ENCODE data around the gene PRSS56. TPM values are rescaled to one million over a fixed set of nuclear protein-coding genes. Genes with fewer than 3 reads are reported as not detected.

The PRSS56 gene
- total RNA-seq, 2 donors from 2014 or later: not detected

GRCh38 chr2:232541195-232541960 lies 21.2 kb downstream of the PRSS56 start:
- H3K27ac Mint-ChIP-seq: peak overlapping the region in 1 of 2 donors; percentile 36
- ATAC-seq (no peak), DNase-seq (ENCODE audit: low spot score in 2 of 2) (peak in 1 of 2 donors; percentile 52)

DNA sequence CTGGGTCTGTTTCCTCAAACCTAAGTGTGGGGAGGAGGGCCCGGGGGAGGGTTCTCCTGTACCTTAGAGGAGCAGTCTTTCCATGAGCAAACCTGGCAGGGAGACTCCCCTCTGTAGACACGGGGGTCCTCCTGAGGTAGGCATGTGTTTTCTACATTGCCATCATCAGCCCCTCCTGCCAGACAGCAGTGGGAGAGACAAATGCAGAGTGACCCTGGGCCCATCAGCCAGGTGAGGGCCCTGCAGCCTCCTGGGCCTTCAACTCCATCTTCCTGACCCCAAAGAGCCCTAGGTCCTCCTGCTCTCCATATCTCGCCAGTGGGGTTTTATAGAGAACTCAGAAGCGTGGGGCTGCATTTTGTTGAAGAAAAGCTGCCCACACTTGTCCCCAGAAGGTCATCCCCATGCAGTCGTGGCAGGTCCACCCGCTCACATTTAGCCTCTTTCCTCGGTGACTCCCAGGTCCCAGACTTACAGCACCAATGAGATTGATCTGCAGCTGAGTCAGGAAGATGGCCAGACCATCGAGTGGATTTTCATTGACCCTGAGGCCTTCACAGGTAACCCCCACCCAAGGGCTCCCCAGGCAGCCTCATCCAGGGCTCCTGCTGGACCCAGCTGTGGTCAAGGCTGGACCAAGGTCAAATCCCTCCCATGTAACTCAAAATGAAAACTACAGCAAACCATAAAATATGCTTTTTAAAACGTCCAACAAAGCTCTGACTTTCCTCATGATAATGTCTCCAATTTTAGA lies 21.9 kb downstream of the PRSS56 start:
- DNase-seq (ENCODE audit: low spot score in 2 of 2) (peak in 1 of 2 donors; percentile 31), ATAC-seq (no peak)
- no peaks in the 10 kb centered on the region for H3K9me3 Mint-ChIP-seq
- H3K36me3 Mint-ChIP-seq: peaks cover 5 to 23% of the 10 kb centered on the region in 2 donors
- H3K27ac Mint-ChIP-seq: peak overlapping the region; percentile 36 to 55

More at GRCh38 chr2:232541195-232541960, 21.2 kb downstream of the PRSS56 start:
- peaks cover under 1 to 17% of the 10 kb centered on the region in 2 donors for H3K36me3 Mint-ChIP-seq
- no peaks in the 10 kb centered on the region for H3K9me3 Mint-ChIP-seq

DNA sequence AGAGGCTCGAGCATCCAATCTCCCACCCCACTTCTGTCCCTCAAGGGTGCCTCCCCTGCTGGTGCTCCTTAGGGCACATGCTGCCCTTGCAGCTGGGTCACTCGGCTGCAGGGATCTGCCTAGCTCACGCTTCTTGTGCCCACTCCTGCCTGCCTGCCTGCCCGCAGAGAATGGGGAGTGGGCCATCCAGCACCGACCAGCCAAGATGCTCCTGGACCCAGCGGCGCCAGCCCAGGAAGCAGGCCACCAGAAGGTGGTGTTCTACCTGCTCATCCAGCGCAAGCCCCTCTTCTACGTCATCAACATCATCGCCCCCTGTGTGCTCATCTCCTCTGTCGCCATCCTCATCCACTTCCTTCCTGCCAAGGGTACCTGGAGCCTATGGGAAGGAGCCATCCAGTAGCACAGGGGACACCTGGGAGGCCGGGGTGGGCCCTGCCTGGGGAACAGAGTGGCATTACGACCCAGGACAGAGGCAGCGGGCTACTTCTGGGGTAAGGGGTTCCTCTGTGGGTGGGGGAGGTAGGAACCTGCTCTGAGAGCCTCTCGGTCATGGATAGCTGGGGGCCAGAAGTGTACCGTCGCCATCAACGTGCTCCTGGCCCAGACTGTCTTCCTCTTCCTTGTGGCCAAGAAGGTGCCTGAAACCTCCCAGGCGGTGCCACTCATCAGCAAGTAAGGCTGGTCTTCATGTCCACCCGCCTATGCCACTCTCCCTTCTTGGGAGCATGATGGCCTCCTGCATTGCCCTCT lies 22.7 kb downstream of the PRSS56 start:
- ATAC-seq (no peak), DNase-seq (ENCODE audit: low spot score in 2 of 2) (peak in 1 of 2 donors; percentile 33)
- H3K36me3 Mint-ChIP-seq: peaks cover 10 to 30% of the 10 kb centered on the region in 2 donors
- H3K9me3 Mint-ChIP-seq: no peaks in the 10 kb centered on the region
- no peak overlapping the region for H3K27ac Mint-ChIP-seq

DNA sequence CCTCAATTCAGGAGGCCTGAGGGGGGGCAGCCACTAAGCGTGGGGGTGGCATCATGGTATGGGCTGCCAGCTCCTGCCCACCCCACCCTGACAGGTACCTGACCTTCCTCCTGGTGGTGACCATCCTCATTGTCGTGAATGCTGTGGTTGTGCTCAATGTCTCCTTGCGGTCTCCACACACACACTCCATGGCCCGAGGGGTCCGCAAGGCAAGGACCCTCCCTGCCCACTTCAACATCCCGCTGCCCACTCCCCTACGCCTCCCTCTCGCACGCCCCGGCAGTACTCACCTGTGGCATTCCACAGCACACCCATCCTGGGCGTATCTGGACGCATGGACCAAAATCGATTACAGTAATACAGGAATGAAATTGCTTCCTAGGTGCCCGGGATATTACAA lies 23.3 kb downstream of the PRSS56 start:
- ATAC-seq: no peak
- H3K27ac Mint-ChIP-seq: no peak overlapping the region
- peaks cover 1 to 2% of the 10 kb centered on the region in 2 donors for H3K9me3 Mint-ChIP-seq
- H3K36me3 Mint-ChIP-seq: peaks cover 15 to 35% of the 10 kb centered on the region in 2 donors
- no peak for DNase-seq (ENCODE audit: low spot score in 2 of 2)

GRCh38 chr2:232543928-232544631 lies 23.9 kb downstream of the PRSS56 start:
- peak overlapping the region in 1 of 2 donors; percentile 50 for H3K27ac Mint-ChIP-seq
- ATAC-seq: no peak
- H3K9me3 Mint-ChIP-seq: peaks cover 4% of the 10 kb centered on the region in 2 donors

GRCh38 chr2:232544674-232545073 lies 24.5 kb downstream of the PRSS56 start:
- Mint-ChIP-seq H3K9me3 (peaks cover 4% of the 10 kb centered on the region in 2 donors), H3K36me3 (peaks cover 27 to 47% of the 10 kb centered on the region in 2 donors), H3K27ac (peak overlapping the region in 1 of 2 donors; percentile 50)
- ATAC-seq (no peak), DNase-seq (ENCODE audit: low spot score in 2 of 2) (no peak)

More at GRCh38 chr2:232543928-232544631, 23.9 kb downstream of the PRSS56 start:
- DNase-seq (ENCODE audit: low spot score in 2 of 2): no peak
- H3K36me3 Mint-ChIP-seq: peaks cover 21 to 41% of the 10 kb centered on the region in 2 donors

GRCh38 chr2:232545511-232546375 lies 25.6 kb downstream of the PRSS56 start:
- Mint-ChIP-seq H3K36me3 (peaks cover 34 to 53% of the 10 kb centered on the region in 2 donors), H3K9me3 (peaks cover 4% of the 10 kb centered on the region in 2 donors), H3K27ac (peak overlapping the region in 1 of 2 donors; percentile 81)
- no peak for DNase-seq (ENCODE audit: low spot score in 2 of 2)
- ATAC-seq: no peak

DNA sequence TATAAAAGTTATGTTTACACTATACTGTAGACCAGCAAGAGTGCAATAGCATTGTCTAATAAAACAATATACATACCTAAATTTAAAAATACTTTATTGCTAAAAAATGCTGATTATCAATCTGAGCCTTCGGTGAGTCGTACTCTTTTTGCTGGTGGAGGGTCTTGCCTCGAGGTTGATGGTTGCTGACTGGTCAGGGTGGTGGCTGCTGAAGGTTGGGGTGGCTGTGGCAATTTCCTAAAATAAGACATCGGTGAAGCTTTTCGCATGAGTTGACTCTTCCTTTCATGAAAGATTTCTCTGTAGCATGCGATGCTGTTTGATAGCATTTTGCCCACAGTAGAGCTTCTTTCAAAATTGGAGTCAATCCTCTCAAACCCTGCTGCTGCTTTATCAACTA lies 27.8 kb downstream of the PRSS56 start:
- no peak overlapping the region for H3K27ac Mint-ChIP-seq
- H3K36me3 Mint-ChIP-seq: peaks cover 41 to 63% of the 10 kb centered on the region in 2 donors
- peaks cover 4% of the 10 kb centered on the region in 2 donors for H3K9me3 Mint-ChIP-seq
- DNase-seq (ENCODE audit: low spot score in 2 of 2) (no peak), ATAC-seq (no peak)

DNA sequence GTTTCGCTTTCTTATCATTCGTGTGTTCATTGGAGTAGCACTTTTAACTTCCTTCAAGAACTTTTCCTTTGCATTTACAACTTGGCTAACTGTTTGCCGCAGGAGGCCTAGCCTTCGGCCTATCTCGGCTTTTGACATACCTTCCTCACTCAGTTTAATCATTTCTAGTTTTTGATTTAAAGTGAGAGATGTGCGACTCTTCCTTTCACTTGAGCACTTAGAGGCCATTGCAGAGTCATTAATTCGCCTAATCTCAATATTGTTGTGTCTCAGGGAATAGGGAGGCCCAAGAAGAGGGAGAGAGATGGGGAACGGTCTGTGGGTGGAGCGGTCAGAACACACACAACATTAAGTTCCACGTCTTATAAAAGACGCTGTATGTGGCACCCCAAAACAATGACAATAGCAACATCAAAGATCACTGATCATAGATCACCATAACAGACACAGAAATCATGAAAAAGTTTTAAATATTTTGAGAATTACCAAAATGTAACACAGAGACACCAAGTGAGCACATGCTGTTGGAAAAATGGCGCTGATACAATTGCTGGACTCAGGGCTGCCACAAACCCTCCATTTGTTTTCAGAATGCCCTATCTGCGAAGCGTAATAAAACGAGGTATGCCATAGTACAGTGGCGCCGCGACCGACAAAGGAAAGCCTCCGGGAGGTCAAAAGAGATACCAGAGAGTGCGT lies 29.6 kb downstream of the PRSS56 start:
- ATAC-seq: no peak
- peaks cover 41 to 62% of the 10 kb centered on the region in 2 donors for H3K36me3 Mint-ChIP-seq
- peaks cover 4% of the 10 kb centered on the region in 2 donors for H3K9me3 Mint-ChIP-seq
- no peak for DNase-seq (ENCODE audit: low spot score in 2 of 2)
- peak overlapping the region; percentile 96 to 100 for H3K27ac Mint-ChIP-seq

DNA sequence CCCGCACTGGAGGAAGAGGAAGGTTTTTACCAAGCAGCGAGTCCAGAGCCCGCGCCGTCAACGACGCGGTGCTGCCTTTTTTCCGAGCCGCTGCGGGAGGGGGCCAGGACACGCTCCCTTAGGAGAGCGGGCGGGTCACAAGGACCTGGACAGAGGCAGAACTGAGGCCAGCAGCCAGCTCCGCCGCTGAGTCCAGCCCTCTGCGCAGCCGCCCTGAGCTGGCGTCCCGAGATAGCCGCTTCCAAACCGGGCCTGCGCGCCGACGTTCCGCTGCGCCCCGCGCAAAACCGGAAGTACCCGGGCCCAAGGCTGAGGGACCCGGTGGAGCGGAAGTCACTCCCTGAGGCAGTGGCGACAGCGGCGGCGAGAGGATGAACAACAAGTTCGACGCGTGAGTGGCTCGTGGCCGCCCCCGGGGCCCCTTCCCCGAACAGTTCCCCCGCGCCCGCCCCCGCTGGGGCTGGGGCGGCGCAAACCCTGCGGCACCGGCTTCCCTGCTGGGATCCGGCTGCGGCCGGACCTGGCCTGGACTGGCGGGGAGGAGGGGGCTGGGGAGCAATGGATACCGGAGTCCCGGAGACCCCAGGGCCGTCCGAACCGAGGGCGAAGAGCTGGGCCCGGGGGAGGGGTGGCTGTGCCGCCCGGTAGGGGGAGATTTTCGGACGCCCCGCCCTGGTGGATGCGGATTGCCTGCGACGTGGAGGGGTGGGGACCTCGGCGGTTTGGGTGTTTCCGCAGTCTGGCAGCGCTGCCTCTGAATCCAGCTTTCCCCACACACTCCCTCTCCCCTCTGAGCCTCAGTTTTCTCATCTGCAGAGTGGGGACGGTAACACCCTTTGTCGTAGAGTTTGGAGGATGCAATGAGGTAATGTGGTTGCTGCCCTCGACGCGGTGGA lies 30.4 kb downstream of the PRSS56 start, which contains the start of the genes EIF4E2 and TIGD1:
TSS of gene EIF4E2 (plus strand) at position 336 of the 896 bp plus-strand sequence. CDS start at position 372, 36 bp downstream.
TSS of gene TIGD1 (minus strand) at position 204 of the 896 bp plus-strand sequence. CDS start 675 bp downstream, outside the sequence.
- Mint-ChIP-seq H3K36me3 (peaks cover 41 to 58% of the 10 kb centered on the region in 2 donors), H3K27ac (peak within 1 kb of the TSS; percentile 96 to 100), H3K9me3 (peaks cover 4% of the 10 kb centered on the region in 2 donors)
- peak; percentile 94 to 95 for ATAC-seq
- peak; percentile 91 for DNase-seq (ENCODE audit: low spot score in 2 of 2)

DNA sequence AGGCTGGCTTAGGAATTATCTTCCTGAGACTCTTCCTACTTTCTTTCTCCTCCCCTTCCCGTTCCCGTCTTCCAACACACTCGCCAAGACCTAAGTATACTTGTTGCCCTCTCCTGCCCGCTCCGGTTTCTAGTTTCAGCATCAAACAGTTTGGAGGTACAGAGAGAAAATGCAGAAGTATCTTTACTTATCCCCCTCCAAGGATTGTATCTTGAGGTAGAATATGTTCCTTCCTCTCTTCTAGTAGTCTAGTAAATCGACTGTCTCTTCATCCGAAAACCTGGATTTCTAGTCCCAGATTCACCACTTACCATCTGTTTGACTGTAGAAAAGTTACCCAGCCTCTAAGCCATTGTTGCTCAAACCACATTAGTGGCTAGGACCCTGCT lies 31.1 kb downstream of the PRSS56 start:
- Mint-ChIP-seq H3K36me3 (peaks cover 41 to 53% of the 10 kb centered on the region in 2 donors), H3K9me3 (peaks cover 4% of the 10 kb centered on the region in 2 donors), H3K27ac (peak overlapping the region; percentile 96 to 99)
- no peak for ATAC-seq
- no peak for DNase-seq (ENCODE audit: low spot score in 2 of 2)

DNA sequence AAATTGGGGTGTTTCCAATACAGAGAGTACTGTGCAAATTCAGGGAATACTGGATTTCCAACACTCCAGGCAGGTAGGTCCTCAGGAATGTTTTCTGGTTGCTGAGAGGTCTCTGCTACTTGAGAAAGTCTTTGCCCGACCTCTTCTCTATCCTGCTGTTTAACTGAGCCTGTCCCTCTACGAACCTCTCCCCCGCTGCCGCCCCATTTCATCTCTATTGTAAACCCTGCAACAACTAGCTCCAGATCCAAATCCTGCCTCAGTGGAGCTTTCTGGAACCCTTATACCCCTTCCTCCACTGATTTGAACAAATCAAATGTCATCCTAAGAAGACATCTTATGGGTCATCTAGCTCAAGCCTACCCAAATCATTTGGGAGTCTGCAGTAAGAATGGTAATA lies 31.6 kb downstream of the PRSS56 start:
- Mint-ChIP-seq H3K27ac (peak overlapping the region; percentile 96 to 99), H3K9me3 (peaks cover 4% of the 10 kb centered on the region in 2 donors), H3K36me3 (peaks cover 37 to 52% of the 10 kb centered on the region in 2 donors)
- ATAC-seq (no peak), DNase-seq (ENCODE audit: low spot score in 2 of 2) (no peak)

DNA sequence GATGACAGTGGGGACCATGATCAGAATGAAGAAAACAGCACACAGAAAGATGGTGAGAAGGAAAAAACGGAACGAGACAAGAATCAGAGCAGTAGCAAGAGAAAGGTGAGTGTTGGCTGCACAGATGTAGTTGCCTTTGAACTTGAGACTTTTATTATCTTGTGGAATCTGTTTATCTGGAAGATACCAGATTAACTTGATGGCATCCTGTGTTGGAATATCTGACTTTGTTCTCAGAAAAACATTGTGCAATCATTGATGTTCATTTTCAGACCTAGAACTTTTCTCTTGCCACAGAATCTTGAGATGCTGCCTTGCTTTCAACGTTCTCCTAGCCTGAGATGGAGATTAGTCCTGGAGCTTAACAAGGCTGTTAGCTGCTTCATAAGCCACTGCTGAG lies 36.2 kb downstream of the PRSS56 start:
- no peak overlapping the region for H3K27ac Mint-ChIP-seq
- ATAC-seq (no peak), DNase-seq (ENCODE audit: low spot score in 2 of 2) (no peak)
- H3K9me3 Mint-ChIP-seq: no peaks in the 10 kb centered on the region
- H3K36me3 Mint-ChIP-seq: peaks cover 8 to 27% of the 10 kb centered on the region in 2 donors
